NCI-H187 (cell line): ENCODE measurements around the gene UMODL1.

Experiments
- DNase-seq, 2 experiments: peaks; one replicate each; lab custom pipeline; 2025; lab: John Stamatoyannopoulos, UW

UMODL1 gene

DNA sequence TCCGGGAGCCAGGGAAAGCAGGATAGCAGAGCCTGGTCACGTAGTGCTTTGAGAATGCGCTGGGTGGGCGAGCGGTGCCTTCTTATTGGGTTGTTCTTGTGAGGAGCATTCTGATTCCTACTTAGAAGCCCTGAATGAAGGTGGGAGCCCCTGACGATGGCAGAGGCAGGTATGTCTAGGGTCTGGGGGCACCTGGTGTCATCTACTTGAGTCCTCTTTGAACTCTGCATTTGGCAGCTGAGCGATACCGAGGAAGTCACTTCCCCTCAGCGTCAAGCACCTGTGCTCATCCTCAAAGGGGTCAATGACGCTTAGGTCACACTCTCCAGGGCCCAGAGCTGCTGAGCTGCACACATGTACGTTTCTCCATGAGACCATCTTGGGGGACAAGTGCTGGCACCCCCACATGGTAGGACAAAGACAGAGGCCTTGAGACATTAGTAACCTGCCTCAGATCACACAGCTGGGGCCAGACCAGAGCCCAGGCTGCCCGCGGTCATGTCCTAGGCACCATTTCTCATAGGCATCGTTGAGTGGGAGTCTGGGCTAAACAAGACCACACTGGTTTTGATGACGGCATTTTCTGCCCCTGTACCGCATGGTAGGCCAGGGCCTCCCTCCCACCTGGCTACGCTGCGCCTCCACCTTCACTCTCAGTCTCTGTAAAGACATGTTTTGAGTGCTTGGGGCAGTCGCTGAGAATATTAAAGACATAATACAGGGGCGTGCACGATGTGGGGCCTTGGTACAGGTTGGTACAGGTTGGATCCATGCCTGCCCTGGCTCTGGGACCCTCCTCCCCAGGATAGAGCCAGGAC is 78.7 kb downstream of the UMODL1 start:
- no peak for DNase-seq

DNA sequence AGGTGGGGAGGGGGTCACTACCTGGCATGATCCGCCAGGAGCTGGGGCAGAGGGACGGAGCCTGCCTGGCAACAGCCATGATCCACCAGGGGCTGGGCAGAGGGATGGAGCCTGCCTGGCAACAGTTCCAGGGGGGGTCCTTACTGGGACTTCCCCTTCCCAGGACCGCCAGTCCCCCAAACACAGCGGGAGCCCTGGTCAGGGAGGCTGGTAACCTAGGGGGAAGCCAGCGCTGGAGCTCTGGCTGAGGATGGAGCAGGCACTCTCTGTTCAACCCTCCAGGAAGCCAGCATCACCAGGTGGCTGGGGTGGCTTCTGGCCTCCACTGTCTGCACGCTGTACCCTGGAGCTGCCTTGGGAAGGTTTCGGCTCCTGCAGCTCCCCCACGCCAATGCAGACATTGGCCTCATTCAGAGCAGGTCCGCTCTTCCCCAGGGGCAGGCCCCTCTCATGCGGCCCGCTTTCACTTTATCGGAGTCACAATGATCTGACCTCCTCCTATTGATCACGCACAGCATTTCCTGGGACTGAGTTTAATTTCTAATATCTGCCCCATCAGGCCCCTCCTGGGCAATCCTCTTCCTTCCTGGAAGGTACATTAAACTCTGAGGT is 79.5 kb downstream of the UMODL1 start:
- DNase-seq, result no peak

DNA sequence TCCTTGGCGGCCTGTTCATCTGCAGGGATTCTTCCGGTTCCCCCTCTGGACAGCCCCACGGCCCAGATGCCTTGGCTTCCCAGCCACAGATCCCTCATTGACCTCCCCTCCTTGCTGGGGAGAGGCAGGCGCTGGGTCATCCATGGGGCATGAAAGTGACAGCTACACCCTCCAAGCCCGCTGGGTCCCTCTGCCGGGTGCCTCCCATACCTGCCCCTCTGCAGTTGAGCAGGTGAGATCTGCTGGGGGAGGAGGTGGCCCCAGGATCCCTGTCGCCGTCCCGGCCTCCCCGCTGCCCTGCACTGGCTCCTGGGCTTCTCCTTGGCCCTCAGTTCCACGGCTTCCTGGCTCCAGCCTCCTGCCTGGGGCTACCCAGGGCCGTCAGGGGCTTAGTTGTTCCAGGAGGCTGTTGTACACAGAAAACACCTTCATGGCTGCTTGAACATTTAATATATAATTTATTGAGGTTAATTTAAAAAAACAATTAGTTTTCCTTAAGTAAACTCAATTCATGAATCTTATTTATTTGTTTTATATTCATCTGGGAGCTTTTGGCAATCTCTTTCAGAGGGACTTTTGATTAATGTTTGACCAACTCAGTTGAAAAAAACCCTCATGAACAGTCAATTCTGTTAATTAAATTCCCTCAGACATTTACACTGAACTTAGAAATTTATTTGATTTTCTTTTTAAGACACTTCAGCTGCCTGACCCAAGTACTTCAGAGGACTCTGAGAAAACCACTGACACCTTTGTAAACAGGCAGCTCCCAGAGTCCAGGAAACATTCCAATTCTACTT is 80.2 kb downstream of the UMODL1 start:
- no peak for DNase-seq

DNA sequence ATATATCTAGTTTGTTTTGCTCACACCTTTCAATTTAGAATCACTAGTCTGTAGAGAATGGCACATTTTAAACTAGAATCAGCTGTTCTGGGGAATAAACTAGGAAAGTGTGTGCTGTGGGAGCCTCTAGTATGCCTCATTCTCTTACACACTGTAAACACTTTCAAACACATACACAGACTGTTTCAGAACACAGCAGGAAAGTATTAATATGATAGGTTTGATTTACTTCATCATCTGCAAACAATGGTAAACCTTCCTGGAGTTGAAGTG is 80.8 kb downstream of the UMODL1 start:
- no peak for DNase-seq

DNA sequence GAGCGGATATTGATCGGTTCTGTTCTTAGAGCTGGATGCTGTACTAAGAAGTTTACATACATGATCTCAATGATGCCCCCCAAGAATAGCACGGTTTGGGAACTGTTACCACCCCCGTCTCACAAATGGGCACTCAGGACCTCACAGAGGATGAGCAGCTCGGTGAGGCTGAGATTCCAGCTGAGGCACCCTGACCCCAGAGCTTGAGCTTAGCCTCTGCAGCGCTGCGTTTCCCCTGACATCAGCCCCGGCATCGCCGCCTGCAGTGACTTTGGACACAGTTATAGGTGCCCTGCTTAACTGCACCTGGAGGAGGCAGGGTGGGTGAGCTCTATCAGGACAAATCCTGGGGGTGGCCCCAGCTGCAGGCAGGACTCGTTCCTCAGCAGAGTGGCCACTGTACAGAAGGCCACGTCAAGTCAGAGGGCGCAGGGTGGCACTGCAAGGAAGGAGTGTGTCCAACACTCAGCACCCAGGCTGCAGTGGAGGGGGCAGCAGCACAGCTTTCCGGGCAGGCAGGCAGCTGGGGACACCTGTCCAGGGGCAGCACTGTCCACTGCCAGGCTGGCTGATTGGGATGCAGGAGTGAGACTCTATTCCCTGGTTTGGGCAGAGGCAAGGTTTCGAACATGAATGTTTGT is 82.0 kb downstream of the UMODL1 start:
- DNase-seq, result no peak

DNA sequence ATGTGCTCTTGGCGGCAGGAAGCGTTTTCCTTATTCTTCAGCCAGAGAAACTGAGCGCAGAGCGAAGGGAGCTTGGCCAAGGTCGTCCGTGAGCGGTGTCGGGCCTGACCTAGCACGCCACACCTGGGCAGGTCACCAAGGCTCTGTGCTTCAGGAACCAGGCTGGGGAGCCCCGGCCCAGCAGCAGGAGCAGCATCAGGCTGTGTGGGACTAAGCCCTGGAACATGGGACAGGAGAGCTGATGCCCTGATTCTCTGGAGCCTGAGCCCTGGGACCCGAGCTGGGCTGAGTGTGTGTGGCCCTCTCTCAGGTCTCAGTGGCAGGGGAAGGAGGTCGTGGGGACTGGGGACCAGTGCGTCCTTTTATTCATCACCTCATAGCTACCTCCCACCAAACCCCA is 82.6 kb downstream of the UMODL1 start:
- DNase-seq, result no peak

DNA sequence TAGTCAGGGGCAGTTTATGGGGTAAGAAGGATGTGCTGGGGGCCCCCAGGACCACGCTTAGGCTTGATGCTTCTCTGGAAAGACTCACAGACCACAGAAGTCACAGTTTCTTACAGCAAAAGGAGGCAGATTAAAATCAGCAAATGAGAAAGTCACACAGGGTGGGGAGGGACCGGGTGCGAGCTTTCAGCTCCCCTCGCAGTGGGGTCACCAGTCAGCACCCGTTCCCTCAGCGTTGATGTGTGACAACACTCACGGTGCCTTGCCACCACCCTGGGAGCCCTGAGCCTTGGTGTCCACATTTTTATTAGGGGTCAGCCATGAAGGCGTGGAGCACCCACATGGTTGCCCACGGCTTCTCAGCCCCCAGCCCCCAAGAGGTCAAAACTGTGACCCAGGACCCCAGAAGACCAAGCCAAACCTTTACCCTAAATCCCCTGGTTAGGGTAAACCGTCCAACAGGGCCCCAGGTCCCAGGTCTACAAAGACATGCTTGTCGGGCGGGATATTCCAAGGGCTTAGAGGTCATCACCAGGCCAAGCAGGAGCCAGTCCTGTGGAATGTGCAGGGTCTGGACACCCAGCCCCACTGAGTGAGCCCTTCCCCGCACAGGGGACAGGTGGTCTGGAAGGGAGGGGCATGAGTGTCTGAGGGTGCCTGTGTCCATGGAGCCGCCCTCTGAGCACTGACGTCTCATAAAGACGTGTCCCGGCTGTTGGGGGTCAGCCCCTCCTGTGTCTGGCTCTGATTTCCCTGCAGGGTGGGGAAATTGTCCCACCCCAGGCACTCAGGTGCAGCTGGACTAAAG is 83.3 kb downstream of the UMODL1 start:
- DNase-seq, result no peak

DNA sequence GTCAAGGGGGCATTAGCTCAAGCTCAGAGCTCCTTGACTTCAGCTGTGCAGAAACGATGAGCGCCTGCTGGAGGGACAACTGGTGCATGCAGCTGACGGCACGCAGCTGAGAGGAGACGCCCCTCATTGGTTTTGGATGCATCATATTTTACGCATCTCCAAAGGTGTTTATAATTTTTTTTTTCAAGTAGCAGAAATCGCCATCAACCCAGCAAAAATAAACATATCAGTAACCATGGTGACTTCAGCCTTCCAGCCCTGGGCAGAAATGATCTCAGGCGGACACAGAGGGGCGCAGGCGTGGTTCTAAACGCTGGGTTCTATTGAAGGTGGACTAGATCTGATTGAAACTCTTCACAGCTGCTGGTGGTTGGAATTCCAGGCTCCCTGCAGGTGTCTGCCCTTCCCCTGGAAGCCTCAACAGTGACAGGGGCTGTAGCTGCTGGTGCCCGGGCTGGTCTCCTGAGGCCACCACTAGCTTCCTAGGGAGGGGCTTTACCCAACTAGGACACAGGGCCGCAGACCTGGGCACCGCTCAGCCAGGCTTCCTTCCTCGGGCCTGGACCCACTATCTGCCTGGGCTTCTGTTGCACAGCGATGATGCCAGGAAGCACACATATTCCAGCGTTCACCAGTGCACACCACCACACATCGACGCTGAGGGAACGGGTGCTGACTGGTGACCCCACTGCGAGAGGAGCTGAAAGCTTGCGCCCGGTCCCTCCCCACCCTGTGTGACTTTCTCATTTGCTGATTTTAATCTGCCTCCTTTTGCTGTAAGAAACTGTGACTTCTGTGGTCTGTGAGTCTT is 84.1 kb downstream of the UMODL1 start:
- no peak for DNase-seq

DNA sequence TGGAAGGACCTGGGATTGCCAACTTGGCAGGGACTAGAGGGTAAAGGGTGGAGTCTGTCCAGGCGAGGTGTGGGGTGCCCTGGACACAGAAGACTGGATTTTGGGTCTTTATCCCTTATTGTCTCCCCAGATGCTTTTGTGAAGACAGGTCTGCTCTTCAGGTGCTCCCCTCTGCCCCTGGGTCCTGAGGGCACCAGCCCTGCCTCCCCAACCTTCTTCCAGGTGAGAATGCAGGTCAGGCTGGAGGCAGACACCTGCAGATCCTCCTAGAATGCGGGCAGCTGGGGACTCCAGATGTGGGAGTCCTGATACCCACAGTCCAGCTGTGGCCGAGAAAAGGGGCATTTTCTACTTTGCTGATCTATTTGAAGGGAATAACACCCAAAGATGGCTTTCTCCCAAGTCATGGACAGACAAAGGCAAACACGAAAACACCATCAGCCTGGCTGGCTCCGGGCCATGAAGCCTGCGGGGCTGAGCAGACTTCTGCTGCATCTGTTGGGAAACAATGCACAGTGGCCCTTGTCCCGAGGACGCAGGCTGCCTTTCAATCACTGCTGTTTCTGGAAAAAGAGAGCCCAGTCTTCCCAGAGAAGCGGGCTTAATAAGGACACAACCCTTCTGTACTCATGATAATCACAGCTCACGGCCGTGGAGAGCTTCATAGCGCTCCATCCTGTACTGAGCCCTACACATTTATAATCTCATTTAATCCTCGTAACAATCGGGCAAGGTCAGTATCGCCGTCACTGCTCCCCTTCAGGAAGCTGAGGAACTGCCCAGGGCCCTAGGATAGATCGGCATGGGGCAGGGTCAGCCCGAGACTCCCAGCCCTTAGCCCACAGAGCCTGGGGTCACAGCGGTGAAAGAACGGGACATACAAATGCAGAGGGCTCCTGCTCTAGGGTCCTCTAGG is 85.8 kb downstream of the UMODL1 start:
- no peak for DNase-seq

DNA sequence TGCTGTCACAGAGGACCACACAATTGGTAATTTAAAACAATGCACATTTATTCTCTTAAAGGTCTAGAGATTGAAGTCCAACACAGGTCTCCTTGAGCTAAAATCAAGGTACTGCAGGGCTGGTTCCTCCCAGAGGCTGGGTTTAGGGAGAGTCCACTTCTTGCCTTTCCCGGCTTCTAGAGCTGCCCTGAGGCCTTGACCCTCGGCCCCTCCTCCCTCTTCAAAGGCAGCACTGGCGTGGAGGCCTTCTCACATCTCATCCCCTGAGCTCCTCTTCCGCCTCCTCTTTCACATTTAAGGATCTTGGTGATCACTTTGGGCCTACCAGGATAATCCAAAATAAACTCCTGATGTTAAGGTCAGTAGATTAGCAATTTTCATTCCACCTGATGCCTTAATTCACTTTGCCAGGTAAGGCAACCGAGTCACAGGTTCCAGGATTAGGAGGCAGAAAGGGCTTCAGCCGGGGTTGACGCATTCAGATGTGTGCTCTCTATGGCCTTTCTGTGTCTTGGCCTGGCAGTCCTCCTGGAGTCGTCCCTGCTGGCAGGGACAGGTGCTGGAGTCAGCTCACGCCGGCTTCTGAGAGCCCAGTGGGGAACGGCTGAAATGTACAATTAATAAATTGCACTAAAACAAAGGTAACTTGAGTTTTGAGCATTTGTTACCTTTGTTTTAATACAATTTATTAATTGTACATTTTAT is 86.6 kb downstream of the UMODL1 start:
- no peak for DNase-seq

DNA sequence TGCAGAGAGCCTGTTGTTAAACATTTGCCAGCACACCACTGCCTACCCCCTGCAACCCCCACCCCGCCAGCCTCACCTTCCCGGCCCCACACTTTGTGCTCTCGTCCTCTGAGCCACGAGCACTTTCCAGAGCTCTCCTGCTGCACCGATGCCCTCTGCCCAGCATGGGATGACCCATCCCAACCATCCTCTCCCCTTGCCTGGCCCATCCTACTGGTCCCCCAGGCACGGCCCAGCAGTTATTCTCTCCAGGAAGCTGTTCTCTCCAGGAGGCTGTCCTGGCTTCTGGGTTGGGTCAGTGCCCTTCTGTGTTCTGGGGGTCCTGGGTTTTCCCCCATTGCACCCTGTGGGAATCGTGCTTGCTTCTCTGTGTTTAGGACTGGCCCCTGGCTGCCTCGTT is 87.7 kb downstream of the UMODL1 start:
- DNase-seq, result no peak

DNA sequence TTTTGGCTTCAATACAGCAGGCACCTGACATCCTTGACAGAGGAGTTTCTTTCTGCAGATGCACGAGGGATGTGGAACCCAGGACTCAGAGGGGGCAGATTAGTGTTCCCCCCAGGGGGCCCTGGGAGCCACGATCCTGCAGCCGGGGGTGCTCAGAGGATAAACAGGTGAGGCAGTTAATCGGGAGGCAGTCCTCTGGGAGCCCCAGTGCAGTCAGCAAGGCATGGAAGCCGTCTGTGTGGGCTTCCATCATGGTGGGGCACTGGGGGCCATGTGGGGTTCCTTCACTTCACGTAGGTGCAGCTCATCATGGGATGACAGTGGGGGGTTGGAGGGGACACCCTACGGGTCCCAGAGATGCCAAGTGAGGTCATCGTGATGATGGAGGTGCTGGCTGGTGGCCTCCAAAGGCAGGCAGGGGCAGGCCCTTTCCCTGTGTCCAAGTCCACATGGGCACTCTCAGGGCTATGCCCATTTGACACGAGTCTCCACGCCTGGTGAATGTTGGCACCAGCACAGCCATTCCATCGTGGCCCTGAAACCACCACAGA is 88.5 kb downstream of the UMODL1 start:
- no peak for DNase-seq

DNA sequence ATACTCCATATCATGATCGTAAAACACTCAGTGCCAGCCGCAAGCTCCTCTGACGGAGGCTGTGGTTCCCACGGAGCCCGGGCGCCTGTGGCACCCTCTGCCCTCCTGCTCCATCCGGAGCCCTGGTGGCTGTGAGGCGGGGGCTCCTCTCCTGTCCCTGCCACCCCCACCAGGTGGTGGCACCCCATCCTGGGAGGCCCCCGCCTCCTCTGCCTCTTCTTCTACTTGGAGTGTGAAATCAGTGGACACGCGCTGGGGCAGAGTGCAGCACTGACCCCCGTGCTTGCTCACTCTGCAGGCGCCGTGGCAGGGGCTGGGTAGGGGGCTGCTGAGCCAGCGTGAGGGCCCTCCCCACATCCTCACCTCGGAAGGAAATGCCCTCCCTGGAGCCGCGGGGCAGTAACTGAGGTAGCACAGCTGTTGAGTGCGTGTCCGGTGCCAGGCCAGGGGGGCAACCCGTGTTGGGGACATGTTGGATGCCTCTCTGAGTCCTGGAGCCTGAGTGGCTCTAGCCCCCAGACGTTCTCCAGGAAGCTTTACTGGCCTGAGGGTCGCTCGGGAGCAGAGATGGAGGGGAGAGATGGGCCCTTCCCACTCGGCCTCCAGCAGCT is 89.1 kb downstream of the UMODL1 start:
- DNase-seq, result no peak

DNA sequence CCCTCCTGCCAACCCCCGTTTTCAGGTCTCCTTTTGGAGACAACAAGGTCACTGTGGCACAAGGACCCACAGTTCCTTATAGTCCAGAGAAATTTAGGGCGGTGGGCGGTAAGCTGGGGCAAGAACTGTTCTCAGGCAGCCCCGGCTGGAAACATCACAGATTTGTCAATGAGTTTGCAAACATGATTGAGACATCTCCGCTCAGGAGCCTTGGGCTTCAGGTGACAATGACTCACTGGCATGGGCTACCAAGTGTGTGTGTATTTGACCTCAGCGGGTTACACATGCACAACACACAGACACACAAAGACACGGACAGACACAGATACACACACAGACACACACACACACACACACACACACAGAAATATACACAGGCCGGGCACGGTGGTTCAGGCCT is 89.6 kb downstream of the UMODL1 start:
- DNase-seq, result no peak

DNA sequence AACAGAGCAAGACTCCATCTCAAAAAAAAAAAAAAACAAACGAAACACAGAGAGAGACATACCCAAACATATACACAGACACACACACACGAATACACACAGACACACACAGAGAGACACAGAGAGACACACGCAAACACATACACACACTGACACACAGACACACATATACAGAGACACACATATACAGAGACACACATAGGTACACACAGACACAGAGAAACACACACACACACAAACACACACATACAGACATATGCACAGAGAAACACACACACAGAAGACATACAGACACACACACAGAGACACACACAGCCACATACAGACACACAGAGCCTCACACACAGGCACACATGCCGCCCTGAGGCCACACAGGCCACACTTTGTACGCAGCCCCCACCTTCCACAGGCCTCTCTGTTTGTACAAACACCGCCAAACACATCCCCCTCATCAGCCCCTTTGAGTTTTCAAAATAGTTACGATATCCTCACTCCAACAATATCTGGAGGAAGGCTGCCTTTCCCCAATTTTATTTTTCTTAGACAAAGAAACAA is 90.4 kb downstream of the UMODL1 start:
- DNase-seq, result no peak

DNA sequence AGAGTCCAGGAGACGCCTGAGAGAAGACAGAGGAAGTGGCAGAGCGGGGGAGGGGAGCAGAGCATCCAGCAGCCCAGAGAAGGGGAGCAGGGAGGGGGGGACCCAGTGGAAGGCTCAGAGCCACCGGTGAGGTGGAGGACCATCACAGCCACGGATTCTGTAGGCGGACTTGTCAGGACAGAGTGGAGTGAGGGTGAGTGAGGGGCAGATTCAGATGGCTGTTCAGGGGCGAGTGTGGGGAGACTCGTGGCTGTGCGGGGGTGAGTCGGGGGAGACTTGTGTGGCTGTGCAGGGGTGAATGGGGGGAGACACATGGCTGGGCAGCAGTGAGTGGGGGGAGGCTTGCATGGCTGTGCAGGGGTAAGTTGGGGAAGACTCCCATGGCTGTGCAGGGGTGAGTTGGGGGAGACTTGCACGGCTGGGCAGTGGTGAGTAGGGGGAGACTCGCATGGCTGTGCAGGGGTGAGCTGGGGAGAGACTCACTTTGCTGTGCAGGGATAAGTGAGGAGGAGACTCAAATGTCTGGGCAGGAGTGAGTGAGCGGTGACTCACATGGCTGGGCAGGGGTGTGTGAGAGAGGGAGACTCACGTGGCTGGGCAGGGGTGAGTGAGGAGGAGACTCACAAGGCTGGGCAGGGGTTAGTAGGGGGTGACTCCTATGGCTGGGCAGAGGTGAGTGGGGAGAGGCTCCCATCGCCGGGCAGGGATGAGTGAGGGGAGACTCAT is 91.0 kb downstream of the UMODL1 start:
- DNase-seq, result no peak

DNA sequence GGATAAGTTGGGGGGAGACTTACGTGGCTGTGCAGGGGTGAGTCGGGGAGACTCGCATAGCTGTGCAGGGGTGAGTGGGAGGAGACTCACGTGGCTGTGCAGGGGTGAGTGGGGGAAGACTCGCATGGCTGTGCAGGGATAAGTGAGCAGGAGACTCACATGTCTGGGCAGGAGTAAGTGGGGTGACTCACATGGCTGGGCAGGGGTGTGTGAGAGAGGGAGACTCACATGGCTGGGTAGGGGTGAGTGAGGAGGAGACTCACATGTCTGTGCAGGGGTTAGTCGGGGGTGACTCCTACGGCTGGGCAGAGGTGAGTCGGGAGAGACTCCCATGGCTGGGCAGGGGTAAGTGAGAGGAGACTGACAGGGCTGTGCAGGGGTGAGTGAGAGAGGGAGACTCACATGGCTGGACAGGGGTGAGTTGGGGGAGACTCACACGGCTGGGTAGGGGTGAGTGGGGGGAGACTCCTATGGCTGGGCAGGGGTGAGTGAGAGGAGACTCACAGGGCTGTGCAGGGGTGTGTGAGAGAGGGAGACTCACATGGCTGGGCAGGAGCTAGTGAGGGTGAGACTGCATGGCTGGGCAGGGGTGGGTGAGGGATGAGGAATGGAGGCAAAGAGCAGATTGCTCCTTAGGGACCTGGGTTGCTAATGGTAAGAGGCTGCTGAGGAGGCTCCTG is 91.9 kb downstream of the UMODL1 start:
- DNase-seq, result no peak
